Mesenchymal stem cell (in vitro differentiated cells and primary cell): ENCODE data around the gene SLC9A9.

ENCODE experiments used
- DNase-seq: peaks from one replicate; pipeline ENCODE4 v3.0.0-alpha.2; 2013
- H2AFZ ChIP-seq: one replicate; pipeline ENCODE4 v1.6.1; 2013; ENCODE audit warnings: low read depth, mild to moderate bottlenecking, control low read depth, inconsistent platforms, low read length, moderate library complexity
- H2AK5ac ChIP-seq: 2 replicates; pipeline ENCODE4 v1.6.1; 2013; ENCODE audit warnings: low read length, moderate library complexity, mild to moderate bottlenecking, inconsistent platforms; ENCODE audit not compliant: severe bottlenecking
- H2BK120ac ChIP-seq: one replicate; pipeline ENCODE4 v1.6.1; 2013; ENCODE audit warnings: low read depth, mild to moderate bottlenecking, inconsistent platforms, low read length, moderate library complexity
- H2BK12ac ChIP-seq, 2 experiments: one replicate each; pipeline ENCODE4 v1.6.1; 2013; ENCODE audit warnings: inconsistent platforms in 2 of 2, low read length in 2 of 2, mild to moderate bottlenecking in 2 of 2, moderate library complexity in 2 of 2, control low read depth in 1 of 2
- H2BK15ac ChIP-seq: one replicate; pipeline ENCODE4 v1.6.1; 2013; ENCODE audit warnings: mild to moderate bottlenecking, low read depth, inconsistent platforms; ENCODE audit not compliant: poor library complexity, severe bottlenecking
- H2BK5ac ChIP-seq: 2 replicates; pipeline ENCODE4 v1.6.1; 2013; ENCODE audit warnings: low read depth, mild to moderate bottlenecking, low read length, control low read depth, inconsistent platforms; ENCODE audit not compliant: poor library complexity, severe bottlenecking
- H3K14ac ChIP-seq, 2 experiments: one replicate each; pipeline ENCODE4 v1.6.1; 2013; ENCODE audit warnings: inconsistent platforms in 2 of 2, low read length in 2 of 2, control low read depth in 1 of 2, mild to moderate bottlenecking in 1 of 2, moderate library complexity in 1 of 2
- H3K18ac ChIP-seq, 2 experiments: one replicate each; pipeline ENCODE4 v1.6.1; 2013; ENCODE audit warnings: inconsistent platforms in 2 of 2, low read length in 2 of 2, control low read depth in 1 of 2, low read depth in 1 of 2, mild to moderate bottlenecking in 1 of 2
- H3K23ac ChIP-seq, 2 experiments: one replicate each; pipeline ENCODE4 v1.6.1; 2013; ENCODE audit warnings: inconsistent platforms in 2 of 2, low read length in 2 of 2, mild to moderate bottlenecking in 2 of 2, moderate library complexity in 2 of 2, control low read depth in 1 of 2
- H3K27ac ChIP-seq: 2 replicates; pipeline ENCODE4 v1.5.1; 2013; ENCODE audit warnings: mild to moderate bottlenecking, moderate library complexity, low read length, control low read depth, inconsistent platforms; ENCODE audit not compliant: poor library complexity, severe bottlenecking
- H3K27me3 ChIP-seq, 2 experiments: 2 replicates each; pipeline versions ENCODE4 v1.6.1 to v1.7.0; 2013; ENCODE audit warnings: low read length in 2 of 2, mild to moderate bottlenecking in 2 of 2, moderate library complexity in 2 of 2, control low read depth in 1 of 2, inconsistent platforms in 1 of 2; ENCODE audit not compliant: control insufficient read depth in 1 of 2, insufficient read depth in 1 of 2
- H3K36me3 ChIP-seq, 2 experiments: 2 replicates each; pipeline versions ENCODE4 v1.6.1 to v1.7.0; 2013; ENCODE audit warnings: low read length in 2 of 2, control low read depth in 1 of 2, inconsistent platforms in 1 of 2, low read depth in 1 of 2, mild to moderate bottlenecking in 1 of 2; ENCODE audit not compliant: insufficient read depth in 2 of 2, control insufficient read depth in 1 of 2
- H3K4ac ChIP-seq, 2 experiments: one replicate each; pipeline ENCODE4 v1.6.1; 2013; ENCODE audit warnings: inconsistent platforms in 2 of 2, low read length in 2 of 2, mild to moderate bottlenecking in 2 of 2, moderate library complexity in 2 of 2, control low read depth in 1 of 2, low read depth in 1 of 2
- H3K4me1 ChIP-seq: 2 replicates; pipeline ENCODE4 v1.6.1; 2013; ENCODE audit warnings: low read depth, low read length, control low read depth; ENCODE audit not compliant: control insufficient read depth, insufficient read depth
- H3K4me2 ChIP-seq: 2 replicates; pipeline ENCODE4 v1.6.1; 2013; ENCODE audit warnings: low read length, mild to moderate bottlenecking, inconsistent platforms; ENCODE audit not compliant: poor library complexity, severe bottlenecking
- H3K4me3 ChIP-seq, 2 experiments: 2 replicates each; pipeline versions ENCODE4 v1.5.1 to v1.7.0; 2013; ENCODE audit warnings: low read length in 2 of 2, mild to moderate bottlenecking in 2 of 2, control low read depth in 1 of 2, low read depth in 1 of 2; ENCODE audit not compliant: insufficient read depth in 1 of 2
- H3K79me1 ChIP-seq: replicated peaks from 2 replicates; pipeline ENCODE4 v1.6.1; 2013; ENCODE audit warnings: mild to moderate bottlenecking, control low read depth, low read length, inconsistent platforms; ENCODE audit not compliant: poor library complexity, severe bottlenecking
- H3K9ac ChIP-seq: 2 replicates; pipeline ENCODE4 v1.7.0; 2013; ENCODE audit warnings: mild to moderate bottlenecking, low read length, moderate library complexity
- H3K9me3 ChIP-seq: 2 replicates; pipeline ENCODE4 v1.7.0; 2013; ENCODE audit warnings: mild to moderate bottlenecking, low read length; ENCODE audit not compliant: control insufficient read depth
- H4K8ac ChIP-seq: one replicate; pipeline ENCODE4 v1.6.1; 2013; ENCODE audit warnings: inconsistent platforms, mild to moderate bottlenecking, low read length, moderate library complexity
- H4K91ac ChIP-seq: one replicate; pipeline ENCODE4 v1.6.1; 2013; ENCODE audit warnings: mild to moderate bottlenecking, low read length, inconsistent platforms
- WGBS: methylation state at CpG from one replicate; pipeline ENCODE4 v1.1.7; 2013; ENCODE audit warnings: mixed read lengths; 5-methylcytosine and 5-hydroxymethylcytosine counted together

Gene SLC9A9

DNA sequence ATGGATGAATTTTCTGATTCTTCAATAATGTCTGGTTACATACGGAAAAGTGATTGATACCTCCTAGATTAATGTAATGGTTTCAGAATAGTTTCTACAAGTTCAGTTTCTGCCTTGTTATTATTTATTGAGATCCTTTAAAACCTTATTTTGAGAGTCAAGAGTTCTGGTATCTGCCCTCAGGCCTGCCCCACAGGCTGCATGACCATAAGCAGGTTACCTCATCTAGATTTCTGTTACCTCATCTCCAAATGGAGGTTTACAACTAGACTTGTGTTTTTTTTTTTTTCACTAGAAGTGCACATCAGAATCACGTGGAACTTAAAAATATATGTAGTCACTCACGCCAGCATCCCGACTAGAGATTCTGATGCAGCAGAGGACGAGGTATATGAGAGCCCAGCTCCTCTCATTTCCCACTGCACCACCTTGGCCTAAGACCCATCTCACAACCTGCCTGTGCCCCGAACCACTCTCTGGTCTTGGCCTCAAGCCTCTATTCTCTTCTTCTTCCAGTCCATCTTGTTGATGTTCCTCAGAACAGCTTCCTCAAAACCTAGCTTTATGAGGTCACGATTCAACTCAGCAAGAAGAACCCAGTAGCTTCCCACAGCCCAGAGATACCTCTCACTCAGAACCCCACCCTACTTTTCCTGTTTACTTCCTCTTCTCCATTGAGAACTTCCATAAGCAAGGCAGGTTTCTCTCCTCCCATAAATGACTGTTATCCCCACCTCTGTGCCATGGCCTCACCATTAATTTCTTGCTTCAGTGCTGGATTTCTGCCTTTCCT is 375.3 kb downstream of the SLC9A9 start:
- DNase-seq: no peak
- Histone ChIP-seq H4K91ac (no peak overlapping the region), H2BK5ac (no peak overlapping the region), H3K14ac (no peak overlapping the region), H3K4ac (no peak overlapping the region), H3K4me1 (peaks cover 2% of the 10 kb centered on the region), H3K23ac (no peak overlapping the region), H2BK120ac (no peak overlapping the region), H2BK12ac (peak overlapping the region in 1 of 2 experiments; percentile 52), H4K8ac (no peak overlapping the region), H3K9ac (no peak overlapping the region), H3K4me2 (no peak overlapping the region), H3K9me3 (no peaks in the 10 kb centered on the region), H3K27me3 (no peaks in the 10 kb centered on the region), H2BK15ac (peak overlapping the region; percentile 36), H3K79me1 (no peaks in the 10 kb centered on the region), H3K4me3 (no peak overlapping the region), H3K18ac (no peak overlapping the region), H3K27ac (no peak overlapping the region), H2AFZ (no peak overlapping the region), H3K36me3 (no peaks in the 10 kb centered on the region), H2AK5ac (peak overlapping the region; percentile 56)
- 96% methylated on average over 6 of the region's 7 CpGs for WGBS

DNA sequence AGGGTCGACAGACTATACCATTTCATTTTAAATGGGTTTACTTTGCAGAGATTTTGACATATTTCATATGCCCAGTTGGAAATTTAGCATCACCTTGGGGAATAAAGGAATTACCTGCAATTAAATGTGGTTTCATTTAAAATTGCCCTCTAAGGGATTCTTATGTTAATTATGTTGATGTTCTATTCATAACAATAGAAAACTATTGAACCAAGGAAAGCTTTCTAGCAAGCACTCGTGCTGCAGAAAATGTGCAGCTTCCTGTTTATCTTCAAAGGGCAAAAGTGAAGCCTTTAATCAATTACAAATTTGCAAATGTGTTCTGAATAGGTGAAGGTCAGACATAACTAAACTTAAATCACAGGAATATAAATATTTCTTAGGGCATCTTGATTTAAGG is 376.6 kb downstream of the SLC9A9 start:
- H3K4me2 ChIP-seq: no peak overlapping the region
- H2AK5ac ChIP-seq: no peak overlapping the region
- no peak overlapping the region for H3K18ac ChIP-seq
- H3K4me1 ChIP-seq: no peaks in the 10 kb centered on the region
- WGBS: 0% methylated on average over 1 of the region's 2 CpGs
- no peak overlapping the region for H4K91ac ChIP-seq
- H2BK12ac ChIP-seq: no peak overlapping the region
- H2BK5ac ChIP-seq: no peak overlapping the region
- H2AFZ ChIP-seq: no peak overlapping the region
- no peaks in the 10 kb centered on the region for H3K27me3 ChIP-seq
- no peaks in the 10 kb centered on the region for H3K79me1 ChIP-seq
- no peak overlapping the region for H3K23ac ChIP-seq
- no peak overlapping the region for H3K4me3 ChIP-seq
- no peaks in the 10 kb centered on the region for H3K9me3 ChIP-seq
- DNase-seq: no peak
- H3K27ac ChIP-seq: no peak overlapping the region
- no peak overlapping the region for H3K4ac ChIP-seq
- no peak overlapping the region for H2BK120ac ChIP-seq
- no peak overlapping the region for H3K9ac ChIP-seq
- peaks cover 0 to 2% of the 10 kb centered on the region in 2 experiments for H3K36me3 ChIP-seq
- H2BK15ac ChIP-seq: no peak overlapping the region
- H4K8ac ChIP-seq: no peak overlapping the region
- H3K14ac ChIP-seq: no peak overlapping the region

- no peak overlapping the region for H4K91ac ChIP-seq
- H3K36me3 ChIP-seq: peaks cover 0 to 13% of the 10 kb centered on the region in 2 experiments
- H2BK12ac ChIP-seq: no peak overlapping the region
- no peak overlapping the region for H2BK15ac ChIP-seq
- H3K27me3 ChIP-seq: no peaks in the 10 kb centered on the region
- no peak overlapping the region for H2BK5ac ChIP-seq
- no peak overlapping the region for H2AK5ac ChIP-seq
- no peak overlapping the region for H3K4ac ChIP-seq
- no peak overlapping the region for H3K27ac ChIP-seq
- no peak overlapping the region for H3K14ac ChIP-seq
- no peak for DNase-seq
- H3K4me2 ChIP-seq: no peak overlapping the region
- no peaks in the 10 kb centered on the region for H3K79me1 ChIP-seq
- H3K4me3 ChIP-seq: no peak overlapping the region
- no peak overlapping the region for H2BK120ac ChIP-seq
- 100% methylated on average over 1 of the region's 5 CpGs for WGBS
- H3K18ac ChIP-seq: no peak overlapping the region
- no peak overlapping the region for H4K8ac ChIP-seq
- peaks cover 5% of the 10 kb centered on the region for H3K4me1 ChIP-seq
- no peak overlapping the region for H3K23ac ChIP-seq
- H3K9me3 ChIP-seq: no peaks in the 10 kb centered on the region
- H3K9ac ChIP-seq: no peak overlapping the region
- no peak overlapping the region for H2AFZ ChIP-seq
Measured at GRCh38 chr3:143469159-143469558, 379.1 kb downstream of the SLC9A9 start.

- WGBS: no CpG with 5 or more reads among the region's 1 CpG
- Histone ChIP-seq H4K91ac (no peak overlapping the region), H2BK15ac (no peak overlapping the region), H3K27me3 (no peaks in the 10 kb centered on the region), H2AFZ (no peak overlapping the region), H3K79me1 (no peaks in the 10 kb centered on the region), H3K4me1 (peaks cover 5% of the 10 kb centered on the region), H3K27ac (peak overlapping the region; percentile 93), H3K36me3 (peaks cover 0 to 13% of the 10 kb centered on the region in 2 experiments), H2BK5ac (no peak overlapping the region), H3K14ac (no peak overlapping the region), H3K4ac (no peak overlapping the region), H3K9ac (no peak overlapping the region), H3K4me3 (no peak overlapping the region), H3K18ac (no peak overlapping the region), H3K9me3 (no peaks in the 10 kb centered on the region), H2BK12ac (no peak overlapping the region), H3K4me2 (no peak overlapping the region), H3K23ac (no peak overlapping the region), H2BK120ac (no peak overlapping the region), H2AK5ac (no peak overlapping the region), H4K8ac (no peak overlapping the region)
- DNase-seq: no peak
Measured at GRCh38 chr3:143465666-143466065, 382.6 kb downstream of the SLC9A9 start.
